ENCODE data around the gene PLEKHA6.
"Not testable (repeated sequence)": the region's sequence is repeated elsewhere in the genome, so short reads cannot be mapped to it uniquely, and the experiment has no call there.

- not testable (repeated sequence) for TF ChIP-seq CTCF, POLR2AphosphoS5 (IDR thresholded peaks at IDR 0.05)
Measured at GRCh38 chr1:204237515-204237914, 122.2 kb downstream of the PLEKHA6 start.

All from prostate gland (tissue), 2 donors.